HG02981 (cell line): ENCODE results near the gene LMX1B.
"Not testable (repeated sequence)": the region's sequence is repeated elsewhere in the genome, so short reads cannot be mapped to it uniquely, and the experiment has no call there.

Experiments
- ATAC-seq: cut with Tn5 transposase; IDR thresholded peaks from one replicate; pipeline ENCODE4 v1.9.1; 2021; ENCODE audit warnings: mild to moderate bottlenecking, moderate library complexity; ENCODE audit not compliant: unreplicated experiment

The LMX1B gene

GRCh38 chr9:126613651-126614050 lies at the start of gene LMX1B:
LMX1B (plus strand) TSS chr9:126613928; CDS start chr9:126614450, 522 bp downstream.
- no peak for ATAC-seq

- no peak for ATAC-seq
Measured at GRCh38 chr9:126564128-126564527, 49.6 kb upstream of the LMX1B start.

- no peak for ATAC-seq
Measured at GRCh38 chr9:126564716-126565115, 49.0 kb upstream of the LMX1B start.

- no peak for ATAC-seq
Measured at GRCh38 chr9:126565336-126566128, 48.2 kb upstream of the LMX1B start.

- ATAC-seq = no peak
Measured at GRCh38 chr9:126569036-126569435, 44.7 kb upstream of the LMX1B start.

- no peak for ATAC-seq
Measured at GRCh38 chr9:126578029-126578428, 35.7 kb upstream of the LMX1B start.

- ATAC-seq = not testable (repeated sequence)
Measured at GRCh38 chr9:126580319-126580718, 33.4 kb upstream of the LMX1B start.

GRCh38 chr9:126581893-126582292 lies 31.8 kb upstream of the LMX1B start:
- ATAC-seq = no peak

GRCh38 chr9:126582427-126582826 lies 31.3 kb upstream of the LMX1B start:
- ATAC-seq = no peak

GRCh38 chr9:126583144-126583760 lies 30.5 kb upstream of the LMX1B start:
- no peak for ATAC-seq

- ATAC-seq = no peak
Measured at GRCh38 chr9:126584611-126585010, 29.1 kb upstream of the LMX1B start.

GRCh38 chr9:126586236-126586635 lies 27.5 kb upstream of the LMX1B start:
- ATAC-seq = no peak

GRCh38 chr9:126587187-126588185 lies 26.2 kb upstream of the LMX1B start:
- ATAC-seq = no peak

GRCh38 chr9:126588491-126589168 lies 25.1 kb upstream of the LMX1B start:
- ATAC-seq = no peak

- no peak for ATAC-seq
Measured at GRCh38 chr9:126589349-126589748, 24.4 kb upstream of the LMX1B start.

GRCh38 chr9:126591083-126591482 lies 22.6 kb upstream of the LMX1B start:
- no peak for ATAC-seq

GRCh38 chr9:126591922-126592321 lies 21.8 kb upstream of the LMX1B start:
- no peak for ATAC-seq

GRCh38 chr9:126592461-126592860 lies 21.3 kb upstream of the LMX1B start:
- no peak for ATAC-seq

GRCh38 chr9:126595982-126596381 lies 17.7 kb upstream of the LMX1B start:
- ATAC-seq = no peak

- ATAC-seq = no peak
Measured at GRCh38 chr9:126599047-126599650, 14.6 kb upstream of the LMX1B start.
